ENCODE measurements around the gene PHACTR1.

- TF ChIP-seq CTCF (IDR thresholded peaks at IDR 0.05; ENCODE audit: insufficient read depth, low read length) (no peak), POLR2AphosphoS5 (IDR thresholded peaks at IDR 0.05; ENCODE audit: low read depth) (no peak), GABPA (IDR thresholded peaks at IDR 0.05; ENCODE audit: low read depth) (no peak), REST (IDR thresholded peaks at IDR 0.05; ENCODE audit: insufficient replicate concordance, low read depth) (no peak), SPI1 (IDR thresholded peaks at IDR 0.05; ENCODE audit: borderline replicate concordance, low read depth) (no peak)
Measured at GRCh38 chr6:12785921-12786320, 69.4 kb downstream of the PHACTR1 start.
